ENCODE data around the gene MSANTD1. TPM values are rescaled to one million over a fixed set of nuclear protein-coding genes. Genes with fewer than 3 reads are reported as not detected.

MSANTD1 gene
- total and polyA plus RNA-seq, 2 of the 8 experiments (the other 6 are each of a cell fraction or from before 2014, with no cell fraction given): 0.23 to 0.45 TPM

- H3K18ac ChIP-seq (ENCODE audit: extremely low read depth, low read length): no peak overlapping the region
- 92% methylated on average over 10 of the region's 11 CpGs; no CpG with 5 or more reads in 1 of the 2 experiments for WGBS, 2 experiments (ENCODE audit: extremely low coverage in 1 of 2, insufficient coverage in 1 of 2, insufficient read length in 1 of 2, insufficient replicate concordance in 2 of 2, low coverage in 1 of 2, low lambda C conversion rate in 2 of 2, missing lambda C conversion rate in 1 of 2)
- H3K27ac ChIP-seq (ENCODE audit: low read depth, low read length): no peak overlapping the region
- no peak overlapping the region for H4K8ac ChIP-seq (ENCODE audit: extremely low read depth, insufficient read depth, low read length)
- no peaks in the 10 kb centered on the region for H3K4me1 ChIP-seq (replicated peaks in 1 of 4; ENCODE audit: control insufficient read depth in 3 of 4, insufficient read depth in 4 of 4, low read length in 3 of 4)
- no peaks in the 10 kb centered on the region for H3K27me3 ChIP-seq (replicated peaks in 1 of 4; ENCODE audit: control insufficient read depth in 3 of 4, extremely low read depth in 1 of 4, insufficient read depth in 3 of 4, low read length in 3 of 4)
- H3K9ac ChIP-seq (replicated peaks in 1 of 4; ENCODE audit: extremely low read depth in 1 of 4, low read depth in 3 of 4, low read length in 3 of 4): no peak overlapping the region
- no peak overlapping the region for H4K5ac ChIP-seq (ENCODE audit: insufficient read length, low read depth, low read length)
- H2BK120ac ChIP-seq (replicated peaks; ENCODE audit: low read depth, low read length): no peak overlapping the region
- H2BK15ac ChIP-seq (ENCODE audit: low read length): no peak overlapping the region
- H2BK12ac ChIP-seq (ENCODE audit: low read depth, low read length): no peak overlapping the region
- H3K4me2 ChIP-seq (ENCODE audit: insufficient read depth in 1 of 2, low read depth in 2 of 2, low read length in 2 of 2): no peak overlapping the region
- no peak overlapping the region for H4K91ac ChIP-seq (replicated peaks; ENCODE audit: insufficient read length, low read length)
- no peak overlapping the region for H2BK20ac ChIP-seq (ENCODE audit: low read length)
- H2AFZ ChIP-seq (ENCODE audit: low read length): no peak overlapping the region
- no peak overlapping the region for H2BK5ac ChIP-seq (ENCODE audit: low read depth, low read length)
- no peaks in the 10 kb centered on the region for H3K79me2 ChIP-seq (ENCODE audit: control insufficient read depth in 1 of 2, insufficient read depth in 2 of 2, low read length in 2 of 2)
- no peak for TF ChIP-seq CBX8 (IDR thresholded peaks at IDR 0.05; ENCODE audit: borderline replicate concordance, low read depth, low read length)
- TF ChIP-seq ATF3 (IDR thresholded peaks at IDR 0.05; ENCODE audit: insufficient read depth, low read depth, low read length): no peak
- TF ChIP-seq SIRT6 (IDR thresholded peaks at IDR 0.05; ENCODE audit: low read length): no peak
- no peak for TF ChIP-seq ASH2L (IDR thresholded peaks at IDR 0.05; ENCODE audit: low read length)
- no peak for TF ChIP-seq TEAD4 (IDR thresholded peaks at IDR 0.05; ENCODE audit: low read depth, low read length)
- TF ChIP-seq SRF (IDR thresholded peaks at IDR 0.05; ENCODE audit: low read depth, low read length): no peak
- no peak for TF ChIP-seq POU5F1 (IDR thresholded peaks at IDR 0.05; ENCODE audit: low read depth, low read length)
- TF ChIP-seq SP4 (IDR thresholded peaks at IDR 0.05; ENCODE audit: low read length): no peak
- TF ChIP-seq E2F6 (IDR thresholded peaks at IDR 0.05): no peak
- no peak for TF ChIP-seq EGR1 (IDR thresholded peaks at IDR 0.05; ENCODE audit: borderline replicate concordance, low read depth, low read length)
- TF ChIP-seq USF2 (IDR thresholded peaks at IDR 0.05; ENCODE audit: low read length): no peak
- TF ChIP-seq KDM4A (IDR thresholded peaks at IDR 0.05; ENCODE audit: low read depth, low read length, severe bottlenecking): no peak
- no peaks in the 10 kb centered on the region for H3K79me1 ChIP-seq (ENCODE audit: low read depth, low read length)
- no peak overlapping the region for H3K56ac ChIP-seq (replicated peaks; ENCODE audit: insufficient read length, low read depth, low read length)
- no peak overlapping the region for H3K4me3 ChIP-seq (ENCODE audit: extremely low read depth in 1 of 4, insufficient read depth in 2 of 4, low read depth in 3 of 4, low read length in 4 of 4)
- FAIRE-seq: no peak
- H3K23ac ChIP-seq (ENCODE audit: insufficient read length): no peak overlapping the region
- CTCF ChIA-PET (ENCODE audit: partially characterized antibody): interaction anchor here (0.7 to 2.7 kb wide), 2 partner anchors 10 to 42 kb away, joined by 3 to 9 read pairs; no protein-coding TSS in a partner anchor
- no peak for DNase-seq (ENCODE audit: low read depth in 1 of 2, low spot score in 2 of 2)
- no peak overlapping the region for H3K4ac ChIP-seq (replicated peaks; ENCODE audit: insufficient read length, low read depth, low read length)
- POLR2A ChIA-PET (ENCODE audit: partially characterized antibody): no interaction called here
- H3K23me2 ChIP-seq (ENCODE audit: low read depth, low read length): no peaks in the 10 kb centered on the region
- no peak overlapping the region for H2AK5ac ChIP-seq (ENCODE audit: low read depth, low read length)
- peaks cover 9 to 54% (median 36%) of the 10 kb centered on the region in 4 experiments; a peak in 7 of 8 replicates for H3K36me3 ChIP-seq (ENCODE audit: control insufficient read depth in 2 of 4, insufficient read depth in 4 of 4, low read length in 3 of 4)
- no peaks in the 10 kb centered on the region for H3K9me3 ChIP-seq (ENCODE audit: insufficient read depth in 2 of 2, low read depth in 1 of 2, low read length in 1 of 2)
- peaks cover 3 to 7% of the 10 kb centered on the region in 2 experiments for H4K20me1 ChIP-seq (replicated peaks in 1 of 2; ENCODE audit: control insufficient read depth in 1 of 2, insufficient read depth in 2 of 2, low read length in 2 of 2)
- no peak overlapping the region for H3K14ac ChIP-seq (ENCODE audit: insufficient read length)
These were observed 25.6 kb upstream of the MSANTD1 start for GRCh38 chr4:3223346-3223745.

Data from H1 (cell line).